Stimulated activated memory B cell treated with anti-CD40 and anti-IgM and Interleukin-4, amounts not matched to agents 10 μg/mL and 1 μg/mL and 100 μg/mL, for 72 hours (primary cell): Measurements from ENCODE around the gene PIK3CA.

Experiments used
- ATAC-seq: fragments of 150-1000 bp; cut with Tn5 transposase; 2 replicates; pipeline ENCODE4 v1.10.0; 2021
- H3K27ac Mint-ChIP-seq: one replicate; pipeline ENCODE4 v1.8.0; 2022; ENCODE audit warnings: mild to moderate bottlenecking, mixed read lengths
- H3K27me3 Mint-ChIP-seq: one replicate; pipeline ENCODE4 v1.8.0; 2022; ENCODE audit warnings: mixed read lengths
- H3K36me3 Mint-ChIP-seq: one replicate; pipeline ENCODE4 v1.8.0; 2022; ENCODE audit warnings: mixed read lengths
- H3K4me1 Mint-ChIP-seq: one replicate; pipeline ENCODE4 v1.8.0; 2022; ENCODE audit warnings: mixed read lengths
- H3K4me3 Mint-ChIP-seq: one replicate; pipeline ENCODE4 v1.8.0; 2022; ENCODE audit warnings: mild to moderate bottlenecking, moderate library complexity, mixed read lengths
- H3K9me3 Mint-ChIP-seq: one replicate; pipeline ENCODE4 v1.8.0; 2022; ENCODE audit warnings: mixed read lengths

Gene PIK3CA

DNA sequence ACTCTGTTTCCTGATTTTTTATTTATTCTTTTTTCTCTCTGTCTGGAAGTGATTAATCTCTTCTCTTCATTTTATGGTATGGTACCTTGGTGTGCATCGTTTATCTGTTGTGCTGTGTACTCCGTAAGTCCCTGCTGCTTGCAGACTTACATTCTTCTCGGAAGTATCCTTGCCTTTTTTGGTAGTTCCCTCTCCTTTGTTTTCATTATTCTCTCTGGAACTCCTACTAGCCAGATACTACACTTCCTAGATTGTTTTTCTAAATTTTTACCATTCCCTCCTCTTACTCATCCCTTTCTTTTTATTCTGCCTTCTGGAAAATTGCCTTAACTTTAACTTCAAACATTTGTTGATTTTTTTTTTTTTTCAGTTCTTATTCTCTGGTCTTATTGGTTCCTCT lies 27.2 kb downstream of the PIK3CA start:
- Mint-ChIP-seq H3K4me3 (no peak overlapping the region), H3K27ac (peak overlapping the region; percentile 5), H3K27me3 (no peaks in the 10 kb centered on the region), H3K9me3 (peaks cover 3% of the 10 kb centered on the region), H3K36me3 (peaks cover 8% of the 10 kb centered on the region), H3K4me1 (peaks cover 44% of the 10 kb centered on the region)
- no peak for ATAC-seq

DNA sequence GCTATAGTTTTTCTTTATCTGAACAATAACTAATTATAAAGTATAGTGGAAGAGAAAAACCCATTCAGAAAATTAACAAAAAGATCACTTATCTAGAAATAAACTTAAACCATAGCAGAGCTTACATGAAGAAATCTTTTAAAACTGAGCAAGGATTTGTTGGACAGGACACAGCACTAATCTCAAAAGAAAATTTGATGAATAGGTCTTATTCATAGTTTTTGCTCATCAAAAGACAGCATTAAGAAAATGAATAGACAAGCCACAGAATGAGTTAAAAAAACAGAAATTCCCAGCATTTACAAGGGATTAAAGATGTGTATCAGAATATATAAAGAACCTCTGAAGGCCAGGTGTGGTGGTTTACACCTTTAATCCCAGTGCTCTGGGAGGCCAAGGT lies 29.5 kb downstream of the PIK3CA start:
- no peaks in the 10 kb centered on the region for H3K9me3 Mint-ChIP-seq
- H3K27ac Mint-ChIP-seq = no peak overlapping the region
- H3K4me3 Mint-ChIP-seq = no peak overlapping the region
- peaks cover 36% of the 10 kb centered on the region for H3K4me1 Mint-ChIP-seq
- no peak for ATAC-seq
- H3K27me3 Mint-ChIP-seq = no peaks in the 10 kb centered on the region
- H3K36me3 Mint-ChIP-seq = no peaks in the 10 kb centered on the region

DNA sequence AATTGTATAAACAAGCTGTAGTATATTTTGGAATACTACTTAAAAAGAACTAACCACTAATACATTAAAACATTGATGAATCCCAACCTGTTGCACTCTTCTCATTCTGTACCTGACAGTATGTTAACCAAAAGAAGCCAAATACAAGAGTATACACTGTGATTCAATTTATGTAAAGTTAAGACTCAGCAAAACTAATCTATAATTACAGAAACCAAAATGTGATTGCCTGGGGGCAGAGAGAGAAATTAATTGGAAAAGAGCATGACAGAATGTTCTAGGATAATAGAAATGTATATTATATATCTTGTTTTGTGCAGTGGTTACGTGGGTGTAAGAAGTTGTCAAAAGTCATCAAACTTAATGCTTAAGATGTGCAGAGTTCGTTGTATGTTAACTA lies 31.1 kb downstream of the PIK3CA start:
- Mint-ChIP-seq H3K4me1 (peaks cover 42% of the 10 kb centered on the region), H3K36me3 (no peaks in the 10 kb centered on the region), H3K4me3 (no peak overlapping the region), H3K27me3 (no peaks in the 10 kb centered on the region), H3K27ac (no peak overlapping the region), H3K9me3 (no peaks in the 10 kb centered on the region)
- no peak for ATAC-seq

DNA sequence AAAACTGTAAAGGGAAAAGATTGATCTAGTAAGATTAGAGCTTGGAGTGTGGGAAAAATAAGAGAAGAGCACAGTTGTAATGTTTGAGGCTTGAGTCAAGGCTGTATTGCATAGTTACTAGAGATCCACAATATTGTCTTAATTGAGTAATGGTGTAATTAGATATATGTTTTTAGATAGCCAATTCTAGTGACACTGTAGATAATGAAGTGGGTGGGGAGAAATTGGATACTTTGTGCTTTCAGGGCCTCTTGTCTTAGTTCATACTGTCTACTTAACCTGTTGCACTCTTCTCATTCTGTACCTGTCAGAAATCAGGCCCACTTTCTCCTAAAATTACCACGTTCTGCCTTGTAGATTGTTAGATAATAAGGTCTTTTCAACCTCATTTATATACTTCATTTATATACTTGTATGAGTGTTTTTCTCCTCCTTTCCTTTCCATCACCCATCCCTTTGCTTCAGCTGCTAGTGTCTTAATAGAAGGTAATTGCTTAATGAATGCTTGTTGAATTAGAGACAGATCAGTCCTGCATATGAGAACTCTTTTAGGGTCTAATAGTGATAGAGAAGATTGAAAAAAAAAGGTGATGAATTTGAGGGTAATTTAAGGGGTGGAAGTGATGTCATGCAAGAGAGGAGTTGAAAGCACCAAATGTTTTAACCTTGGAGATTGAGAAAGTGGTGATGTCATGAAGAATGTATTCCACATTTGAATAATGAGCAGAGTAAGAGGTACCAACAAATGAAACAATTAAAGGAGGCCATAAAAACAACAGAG lies 32.0 kb downstream of the PIK3CA start:
- H3K4me3 Mint-ChIP-seq = no peak overlapping the region
- ATAC-seq = no peak
- no peaks in the 10 kb centered on the region for H3K9me3 Mint-ChIP-seq
- H3K4me1 Mint-ChIP-seq = peaks cover 38% of the 10 kb centered on the region
- no peak overlapping the region for H3K27ac Mint-ChIP-seq
- H3K27me3 Mint-ChIP-seq = no peaks in the 10 kb centered on the region
- no peaks in the 10 kb centered on the region for H3K36me3 Mint-ChIP-seq

DNA sequence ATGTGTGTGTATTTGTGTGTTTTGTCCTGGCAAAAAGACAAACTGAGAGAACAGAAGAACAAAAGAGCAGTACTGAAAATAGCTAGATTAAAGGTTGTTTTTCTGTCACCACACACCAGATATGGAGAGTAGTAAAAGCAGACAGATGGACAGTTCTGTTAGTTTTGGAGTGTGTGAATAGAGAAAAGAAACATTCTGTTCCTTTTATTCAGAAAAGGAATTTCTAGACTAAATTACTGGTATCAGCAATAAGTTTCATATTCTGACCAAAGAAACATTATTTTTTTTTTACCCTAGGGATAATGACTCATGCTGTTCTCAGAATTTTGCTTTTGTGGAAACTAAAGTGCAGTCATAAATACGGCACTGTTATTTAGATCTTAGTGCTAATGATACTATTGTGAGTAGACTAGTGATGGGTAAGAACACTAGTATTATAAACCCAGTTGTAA lies 32.9 kb downstream of the PIK3CA start:
- ATAC-seq = peak; percentile 84
- Mint-ChIP-seq H3K4me3 (no peak overlapping the region), H3K27ac (no peak overlapping the region), H3K9me3 (no peaks in the 10 kb centered on the region), H3K36me3 (no peaks in the 10 kb centered on the region), H3K27me3 (no peaks in the 10 kb centered on the region), H3K4me1 (peaks cover 30% of the 10 kb centered on the region)

DNA sequence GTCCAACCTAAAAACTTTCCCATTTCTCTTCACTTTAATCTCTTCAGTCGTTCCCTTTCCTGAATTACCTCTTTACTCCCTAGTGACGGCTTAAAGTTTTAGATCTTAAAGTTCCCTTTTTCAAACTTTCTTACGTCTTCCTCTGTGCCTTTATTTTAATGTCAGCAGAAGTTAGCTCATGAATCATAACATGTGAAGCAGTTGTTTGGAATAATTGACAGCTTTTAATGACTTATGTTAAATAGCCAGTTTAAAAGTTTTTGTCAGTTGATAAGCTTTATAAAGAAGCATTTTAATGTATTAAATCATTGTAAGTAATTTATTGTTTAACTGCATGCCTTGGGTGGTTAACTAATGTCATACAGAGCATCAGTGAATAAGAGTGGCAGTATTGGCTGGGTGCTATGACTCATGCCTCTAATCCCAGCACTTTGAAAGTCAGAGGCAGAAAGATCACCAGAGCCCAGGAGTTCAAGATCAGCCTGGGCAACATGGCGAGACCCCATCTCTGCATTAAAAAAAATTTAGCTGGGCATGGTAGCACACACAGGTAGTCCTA lies 33.9 kb downstream of the PIK3CA start:
- H3K36me3 Mint-ChIP-seq = no peaks in the 10 kb centered on the region
- peak; percentile 61 for ATAC-seq
- H3K27ac Mint-ChIP-seq = peak overlapping the region; percentile 77
- no peaks in the 10 kb centered on the region for H3K9me3 Mint-ChIP-seq
- peak overlapping the region; percentile 32 for H3K4me3 Mint-ChIP-seq
- no peaks in the 10 kb centered on the region for H3K27me3 Mint-ChIP-seq
- peaks cover 25% of the 10 kb centered on the region for H3K4me1 Mint-ChIP-seq

DNA sequence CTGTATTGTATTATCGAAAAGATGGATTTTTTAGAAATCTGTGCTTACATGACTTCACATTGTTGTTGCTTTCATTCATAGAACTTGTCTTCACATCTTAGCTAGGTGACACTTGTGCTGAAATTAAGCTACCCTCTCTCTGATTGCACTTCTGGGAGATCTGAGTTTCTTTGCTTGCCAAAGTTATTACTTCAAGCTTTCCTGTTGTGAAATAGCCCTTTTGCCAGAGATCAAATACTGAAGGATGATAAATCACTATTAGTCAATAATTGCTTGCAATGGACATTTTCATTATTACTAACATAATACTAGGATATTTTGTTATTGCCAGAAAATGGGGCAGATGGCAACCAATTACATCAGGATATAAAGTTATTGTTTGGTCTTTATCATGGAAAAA lies 34.7 kb downstream of the PIK3CA start:
- Mint-ChIP-seq H3K36me3 (no peaks in the 10 kb centered on the region), H3K27ac (peak overlapping the region; percentile 77), H3K4me3 (no peak overlapping the region), H3K27me3 (no peaks in the 10 kb centered on the region), H3K9me3 (no peaks in the 10 kb centered on the region), H3K4me1 (peaks cover 27% of the 10 kb centered on the region)
- no peak for ATAC-seq

DNA sequence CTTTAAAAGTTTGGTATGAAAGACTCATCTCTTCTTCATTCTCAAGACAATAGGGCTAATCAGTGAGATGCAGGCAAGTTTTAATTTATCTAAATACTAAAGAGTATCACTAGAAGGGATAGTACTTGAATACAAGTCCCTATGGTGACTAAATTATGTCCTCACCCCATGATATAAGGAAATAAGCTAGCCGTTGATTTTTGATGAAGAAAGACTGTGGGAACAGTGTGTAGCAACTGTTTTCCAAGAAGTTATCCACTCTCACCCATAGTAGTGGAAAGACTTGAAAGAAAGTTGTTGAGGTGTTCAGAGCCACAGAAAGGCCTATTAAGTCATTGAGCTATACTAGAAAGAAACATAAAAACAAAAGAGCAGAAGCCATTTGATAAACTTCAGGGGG lies 36.7 kb downstream of the PIK3CA start:
- ATAC-seq = no peak
- Mint-ChIP-seq H3K27ac (no peak overlapping the region), H3K4me3 (no peak overlapping the region), H3K4me1 (peaks cover 33% of the 10 kb centered on the region), H3K36me3 (no peaks in the 10 kb centered on the region), H3K9me3 (no peaks in the 10 kb centered on the region), H3K27me3 (no peaks in the 10 kb centered on the region)

DNA sequence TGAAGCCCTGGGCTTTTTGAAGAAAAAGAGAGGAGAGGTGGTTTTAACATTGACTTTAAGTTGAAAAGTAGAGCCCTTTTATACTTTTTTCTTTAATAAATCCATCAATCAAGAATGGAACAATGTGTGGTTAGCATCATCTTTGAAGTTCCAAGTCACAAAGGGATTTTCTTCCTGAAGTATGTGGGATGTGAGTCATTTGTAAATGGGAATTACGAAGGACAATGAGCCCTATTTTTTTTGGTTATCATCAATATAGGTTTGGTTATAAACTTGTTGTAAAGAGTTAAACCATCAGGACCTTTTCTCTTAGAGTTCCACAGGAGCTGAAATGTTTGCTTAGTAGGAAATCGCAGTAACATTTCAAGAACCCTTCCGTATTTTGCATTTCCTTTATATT lies 38.3 kb downstream of the PIK3CA start:
- H3K27me3 Mint-ChIP-seq = no peaks in the 10 kb centered on the region
- peaks cover 44% of the 10 kb centered on the region for H3K4me1 Mint-ChIP-seq
- no peaks in the 10 kb centered on the region for H3K36me3 Mint-ChIP-seq
- no peak overlapping the region for H3K27ac Mint-ChIP-seq
- no peak for ATAC-seq
- no peaks in the 10 kb centered on the region for H3K9me3 Mint-ChIP-seq
- no peak overlapping the region for H3K4me3 Mint-ChIP-seq

DNA sequence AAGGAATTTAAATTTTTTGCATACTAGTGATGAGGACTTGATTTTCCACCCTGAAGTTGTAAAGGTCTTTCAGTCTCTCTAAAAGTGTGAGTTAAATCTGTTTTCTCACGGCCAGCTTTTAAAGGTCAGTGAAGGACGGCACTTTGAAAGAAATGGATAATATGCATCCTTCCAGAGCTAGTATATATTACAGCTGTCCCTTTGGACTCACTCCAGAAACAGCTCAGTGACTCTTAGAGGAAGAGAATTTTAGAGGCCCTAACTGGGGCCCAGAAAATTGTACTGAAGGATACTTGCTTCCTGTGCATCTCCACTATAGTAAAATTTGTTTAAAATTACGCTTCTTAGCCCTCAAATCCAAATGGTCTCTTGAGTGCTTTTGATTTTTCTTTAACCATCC lies 41.6 kb downstream of the PIK3CA start:
- Mint-ChIP-seq H3K36me3 (no peaks in the 10 kb centered on the region), H3K4me1 (peaks cover 40% of the 10 kb centered on the region), H3K27ac (no peak overlapping the region), H3K4me3 (no peak overlapping the region), H3K9me3 (no peaks in the 10 kb centered on the region), H3K27me3 (no peaks in the 10 kb centered on the region)
- no peak for ATAC-seq

DNA sequence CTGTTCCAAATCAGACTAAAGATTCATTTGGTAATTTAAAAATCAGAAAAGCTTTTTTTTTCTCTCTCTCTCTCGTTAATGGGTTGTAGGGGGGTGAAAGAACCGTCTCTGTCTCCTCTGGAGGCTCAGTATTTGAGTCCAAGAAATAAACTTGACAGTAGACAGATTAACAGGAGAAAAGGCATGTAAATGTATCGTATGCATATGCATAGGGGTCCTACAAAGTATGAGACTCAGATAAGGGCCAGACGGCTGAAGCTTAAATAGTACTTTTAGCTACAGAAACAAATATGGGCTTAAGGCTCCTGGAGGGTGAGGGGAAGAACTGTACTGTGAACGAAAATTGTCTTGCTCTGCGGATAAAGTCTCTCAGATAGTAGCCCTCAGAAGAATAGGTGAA lies 42.4 kb downstream of the PIK3CA start:
- H3K9me3 Mint-ChIP-seq = no peaks in the 10 kb centered on the region
- peaks cover 46% of the 10 kb centered on the region for H3K4me1 Mint-ChIP-seq
- no peak for ATAC-seq
- H3K27ac Mint-ChIP-seq = peak overlapping the region; percentile 41
- H3K36me3 Mint-ChIP-seq = no peaks in the 10 kb centered on the region
- H3K4me3 Mint-ChIP-seq = no peak overlapping the region
- H3K27me3 Mint-ChIP-seq = no peaks in the 10 kb centered on the region

DNA sequence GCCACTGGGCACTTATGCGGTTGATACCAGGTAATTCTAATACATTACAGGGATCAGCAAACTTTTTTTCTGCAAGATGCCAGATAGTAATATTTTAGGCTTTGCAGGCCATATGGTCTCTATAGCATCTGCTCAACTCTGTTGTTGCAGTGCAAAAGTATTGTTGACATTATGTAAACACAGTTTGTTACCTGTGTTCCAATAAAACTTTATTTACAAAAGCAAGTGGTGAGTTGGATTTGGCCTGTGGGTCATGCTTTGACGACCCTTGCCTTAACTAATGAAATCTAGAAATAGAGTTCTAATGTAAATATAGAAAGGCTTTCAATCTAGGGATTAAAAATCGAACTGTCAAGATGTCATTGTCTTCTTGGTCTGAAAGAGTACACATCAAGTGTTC lies 44.4 kb downstream of the PIK3CA start:
- no peak overlapping the region for H3K27ac Mint-ChIP-seq
- no peak for ATAC-seq

DNA sequence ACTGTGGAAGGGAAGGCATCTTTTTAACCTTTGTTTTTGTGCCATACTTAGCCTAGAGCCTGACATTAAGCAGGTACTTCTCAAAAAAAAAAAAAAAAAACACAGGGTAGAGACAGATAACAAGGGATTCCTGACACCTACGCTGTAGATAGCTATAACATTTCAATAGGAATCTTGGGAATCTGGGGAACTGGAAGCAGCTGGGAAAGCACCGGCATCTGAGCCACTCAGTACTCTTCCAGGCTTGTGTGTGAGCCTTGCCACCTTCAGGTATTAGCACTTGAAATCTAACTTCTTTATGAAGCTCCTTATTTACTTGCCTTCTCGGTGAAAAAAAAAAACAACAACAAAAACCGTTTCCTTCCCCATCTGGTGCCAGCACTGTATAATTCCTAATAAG lies 46.8 kb downstream of the PIK3CA start:
- ATAC-seq = no peak
- Mint-ChIP-seq H3K4me3 (no peak overlapping the region), H3K4me1 (peaks cover 62% of the 10 kb centered on the region), H3K27ac (peak overlapping the region; percentile 5), H3K9me3 (no peaks in the 10 kb centered on the region), H3K27me3 (no peaks in the 10 kb centered on the region), H3K36me3 (no peaks in the 10 kb centered on the region)

More for the DNA sequence above, 44.4 kb downstream of the PIK3CA start:
- Mint-ChIP-seq H3K9me3 (no peaks in the 10 kb centered on the region), H3K27me3 (no peaks in the 10 kb centered on the region), H3K36me3 (no peaks in the 10 kb centered on the region), H3K4me3 (no peak overlapping the region), H3K4me1 (peaks cover 65% of the 10 kb centered on the region)

DNA sequence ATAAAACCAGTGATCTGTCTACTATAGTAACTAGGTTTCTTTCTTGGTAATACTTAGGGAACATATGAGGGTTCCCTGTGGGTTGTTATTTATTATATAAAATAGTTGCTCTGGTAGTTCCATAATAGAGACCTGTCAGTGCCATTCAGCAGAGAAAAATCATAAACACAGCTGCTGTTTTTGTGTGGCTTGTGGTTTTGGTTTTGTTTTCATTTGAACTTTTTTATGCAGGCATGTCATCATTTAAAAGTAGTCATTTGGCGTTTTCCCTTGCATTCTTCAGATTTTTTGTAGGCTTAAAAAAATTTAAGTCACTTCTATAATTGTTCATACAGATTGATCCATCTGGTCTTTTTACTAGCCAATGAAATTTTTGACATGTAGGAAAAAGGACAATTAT lies 47.9 kb downstream of the PIK3CA start:
- Mint-ChIP-seq H3K9me3 (no peaks in the 10 kb centered on the region), H3K4me3 (no peak overlapping the region)

DNA sequence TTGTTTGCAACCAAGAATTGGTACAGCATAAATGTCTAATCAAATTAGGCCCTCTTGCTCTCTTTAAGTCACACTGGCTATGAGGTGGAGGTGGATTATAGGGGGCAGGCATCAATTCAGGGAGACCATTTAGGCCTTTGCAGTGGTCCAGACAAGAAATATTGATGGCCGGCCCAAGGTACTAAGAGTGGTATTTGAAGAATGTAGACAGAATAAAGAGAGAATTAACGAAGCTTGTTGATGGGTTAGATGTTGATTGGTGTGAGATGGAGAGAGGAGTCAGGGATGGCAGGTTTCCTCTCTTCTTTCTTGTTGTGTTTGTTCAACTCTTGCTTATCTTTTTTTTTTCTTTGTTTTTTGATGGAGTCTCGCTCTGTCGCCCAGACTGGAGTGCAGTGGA lies 48.5 kb downstream of the PIK3CA start:
- peaks cover 50% of the 10 kb centered on the region for H3K4me1 Mint-ChIP-seq
- H3K4me3 Mint-ChIP-seq = no peak overlapping the region
- no peak for ATAC-seq
- peak overlapping the region; percentile 41 for H3K27ac Mint-ChIP-seq
- H3K36me3 Mint-ChIP-seq = peaks cover 8% of the 10 kb centered on the region
- no peaks in the 10 kb centered on the region for H3K27me3 Mint-ChIP-seq
- H3K9me3 Mint-ChIP-seq = no peaks in the 10 kb centered on the region

More for the DNA sequence above, 47.9 kb downstream of the PIK3CA start:
- no peaks in the 10 kb centered on the region for H3K27me3 Mint-ChIP-seq
- peaks cover 51% of the 10 kb centered on the region for H3K4me1 Mint-ChIP-seq
- ATAC-seq = peak; percentile 57
- peaks cover 7% of the 10 kb centered on the region for H3K36me3 Mint-ChIP-seq
- H3K27ac Mint-ChIP-seq = peak overlapping the region; percentile 41

DNA sequence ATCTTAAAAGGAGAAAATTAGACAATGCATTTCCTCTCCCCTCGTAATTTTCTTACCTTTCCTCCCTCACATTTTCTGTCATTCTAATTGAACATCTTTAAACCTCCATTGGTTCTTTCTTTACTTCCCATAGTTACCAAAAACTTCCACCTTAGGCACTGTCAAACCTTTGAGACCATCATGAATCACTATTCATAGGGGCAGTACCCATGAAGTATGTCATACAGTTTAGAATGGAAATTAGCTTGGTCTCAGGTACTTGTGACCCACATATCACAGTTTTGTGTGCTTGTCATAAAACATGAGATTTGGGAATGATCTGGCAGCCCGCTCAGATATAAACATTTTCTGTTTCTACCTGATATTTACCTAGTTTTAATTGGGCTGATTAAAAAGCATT lies 52.6 kb downstream of the PIK3CA start:
- Mint-ChIP-seq H3K4me3 (no peak overlapping the region), H3K36me3 (peaks cover 26% of the 10 kb centered on the region), H3K4me1 (peaks cover 22% of the 10 kb centered on the region), H3K27me3 (no peaks in the 10 kb centered on the region), H3K9me3 (no peaks in the 10 kb centered on the region), H3K27ac (no peak overlapping the region)
- no peak for ATAC-seq
